SK-N-SH treated with all-trans-retinoic acid at 6 μM for 48 hours (cell line): Measurements from ENCODE around the gene IFT43.

Source experiments
- BACH2 ChIP-seq: fragments of 250-450 bp; sonication (Bioruptor Pico); IDR thresholded peaks from 2 replicates; pipeline ENCODE4 v1.9.0; 2021; ENCODE audit warnings: mild to moderate bottlenecking, borderline replicate concordance
- CREB5 ChIP-seq: fragments of 250-450 bp; sonication (Bioruptor Pico); IDR thresholded peaks from 2 replicates; pipeline ENCODE4 v1.5.1; 2020; ENCODE audit warnings: low read depth, mild to moderate bottlenecking, moderate library complexity
- CSDC2 ChIP-seq: fragments of 250-450 bp; sonication (Bioruptor Pico); IDR thresholded peaks from 2 replicates; pipeline ENCODE4 v1.5.0; 2020; ENCODE audit warnings: mild to moderate bottlenecking, moderate library complexity
- CSRNP3 ChIP-seq: fragments of 250-450 bp; sonication (Bioruptor Pico); IDR thresholded peaks from 2 replicates; pipeline ENCODE4 v1.5.1; 2021; ENCODE audit warnings: mild to moderate bottlenecking, moderate library complexity
- ISL1 ChIP-seq: fragments of 250-450 bp; sonication (Bioruptor Pico); IDR thresholded peaks from 2 replicates; pipeline ENCODE4 v2.1.2; 2022; ENCODE audit warnings: mild to moderate bottlenecking, moderate library complexity
- PATZ1 ChIP-seq: fragments of 250-450 bp; sonication (Bioruptor Pico); IDR thresholded peaks from 2 replicates; pipeline ENCODE4 v1.8.0; 2020; ENCODE audit warnings: mild to moderate bottlenecking, moderate library complexity, borderline replicate concordance
- POU6F1 ChIP-seq: fragments of 250-450 bp; sonication (Bioruptor Pico); IDR thresholded peaks from 2 replicates; pipeline ENCODE4 v1.8.0; 2021; ENCODE audit warnings: low read depth, mild to moderate bottlenecking, moderate library complexity, borderline replicate concordance
- PPARA ChIP-seq: fragments of 250-450 bp; sonication (Bioruptor Pico); IDR thresholded peaks from 2 replicates; pipeline ENCODE4 v1.5.0; 2020; ENCODE audit warnings: mild to moderate bottlenecking, borderline replicate concordance
- TCF4 ChIP-seq: fragments of 250-450 bp; sonication (Bioruptor Pico); IDR thresholded peaks from 2 replicates; pipeline ENCODE4 v1.8.0; 2021; ENCODE audit warnings: mild to moderate bottlenecking, moderate library complexity, borderline replicate concordance
- TOX ChIP-seq: fragments of 250-450 bp; sonication (Bioruptor Pico); IDR thresholded peaks from 2 replicates; pipeline ENCODE4 v1.8.0; 2021; ENCODE audit warnings: mild to moderate bottlenecking, moderate library complexity, borderline replicate concordance
- ZFP3 ChIP-seq: fragments of 250-450 bp; sonication (Bioruptor Pico); IDR thresholded peaks from 2 replicates; pipeline ENCODE4 v1.5.0; 2020; ENCODE audit warnings: mild to moderate bottlenecking, moderate library complexity
- ZNF565 ChIP-seq: fragments of 450-650 bp; formaldehyde crosslinking; conservative IDR thresholded peaks from 2 replicates; pipeline ENCODE4 v1.5.0; 2020; ENCODE audit warnings: low read depth, mild to moderate bottlenecking, moderate library complexity
- ZNF70 ChIP-seq: fragments of 450-650 bp; formaldehyde crosslinking; IDR thresholded peaks from 2 replicates; pipeline ENCODE4 v1.5.0; 2020; ENCODE audit warnings: mild to moderate bottlenecking, moderate library complexity

GRCh38 chr14:76002383-76002782 lies 16.8 kb downstream of the IFT43 start:
- TF ChIP-seq PATZ1 (CRISPR knock-in tag): no peak
- TF ChIP-seq ZFP3 (CRISPR knock-in tag): no peak
- no peak for TF ChIP-seq BACH2 (CRISPR knock-in tag)
- TF ChIP-seq TOX: no peak
- TF ChIP-seq ISL1 (CRISPR knock-in tag): no peak
- TF ChIP-seq ZNF70 (CRISPR knock-in tag): no peak
- no peak for TF ChIP-seq CREB5 (CRISPR knock-in tag)
- no peak for TF ChIP-seq CSRNP3 (CRISPR knock-in tag)
- TF ChIP-seq TCF4: no peak
- TF ChIP-seq PPARA: no peak
- no peak for TF ChIP-seq POU6F1 (CRISPR knock-in tag)
- no peak for TF ChIP-seq ZNF565 (CRISPR knock-in tag)
- no peak for TF ChIP-seq CSDC2
